NT2/D1 (cell line): ENCODE data around the gene SNAP29.

ENCODE experiments used
- SUZ12 ChIP-seq: IDR thresholded peaks from 2 replicates; pipeline ENCODE4 v1.6.1; 2011; ENCODE audit not compliant: insufficient read length, insufficient read depth; ENCODE audit errors: extremely low read depth
- YY1 ChIP-seq: IDR thresholded peaks from 2 replicates; pipeline ENCODE4 v1.6.1; 2011; ENCODE audit not compliant: insufficient read length, insufficient read depth
- ZNF274 ChIP-seq: IDR thresholded peaks from 2 replicates; pipeline ENCODE4 v1.6.1; 2011; ENCODE audit warnings: mild to moderate bottlenecking, low read depth, low read length

DNA sequence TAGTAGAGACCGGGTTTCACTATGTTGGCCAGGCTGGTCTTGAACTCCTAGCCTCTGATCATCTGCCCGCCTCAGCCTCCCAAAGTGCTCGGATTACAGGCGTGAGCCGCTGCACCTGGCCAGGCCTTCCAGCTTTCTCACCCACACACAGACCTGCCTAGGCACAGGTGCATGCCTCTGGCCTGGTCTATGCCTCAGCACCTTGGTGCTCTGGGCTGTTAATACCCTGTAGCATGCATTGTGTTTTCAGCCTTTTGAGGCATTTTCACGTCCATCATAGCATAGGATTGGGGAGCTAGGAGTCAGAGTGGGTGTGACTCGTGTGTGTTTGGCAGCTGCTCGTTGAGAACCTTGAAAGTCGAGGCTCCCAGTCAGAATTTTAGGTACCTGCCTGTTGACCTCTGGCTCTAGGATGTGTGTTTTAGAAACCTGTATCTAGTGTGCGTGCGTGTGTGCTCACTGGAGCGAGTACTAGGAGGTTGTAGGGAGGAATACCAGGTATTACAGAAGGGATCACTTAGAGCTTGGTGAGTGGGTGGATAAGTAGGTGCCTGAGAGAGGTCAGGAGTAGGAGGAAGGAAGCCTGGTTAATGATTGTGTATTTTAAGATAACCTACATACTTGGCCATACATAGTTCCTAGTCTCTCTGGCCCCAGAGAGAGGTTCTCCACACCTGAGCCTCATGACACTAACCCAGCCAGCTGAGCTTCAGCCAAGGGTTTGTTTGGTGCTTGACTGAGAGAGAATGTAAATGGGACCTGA is 78.4 kb downstream of the SNAP29 start:
- TF ChIP-seq YY1 (no peak), ZNF274 (no peak), SUZ12 (no peak)
